Measurements from ENCODE around the gene ZNF277.
"Not testable (repeated sequence)": the region's sequence is repeated elsewhere in the genome, so short reads cannot be mapped to it uniquely, and the experiment has no call there.

Gene ZNF277

DNA sequence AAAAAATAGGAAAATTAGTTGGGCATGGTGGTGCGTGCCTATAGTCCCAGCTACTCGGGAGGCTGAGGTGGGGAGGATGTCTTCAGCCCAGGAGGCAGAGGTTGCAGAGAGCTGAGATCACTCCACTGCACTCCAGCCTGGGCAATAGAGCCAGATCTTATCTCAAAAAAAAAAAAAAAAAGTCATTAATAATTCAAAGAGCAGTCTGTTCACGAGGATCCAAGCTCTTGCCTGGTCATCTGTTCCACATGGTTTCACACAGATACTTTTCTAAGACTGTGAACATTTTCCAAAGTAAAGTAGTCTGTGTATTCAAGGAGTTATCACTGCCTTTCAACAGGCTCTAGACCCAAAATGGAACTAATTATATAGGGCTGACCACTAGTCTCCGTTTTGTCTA, 86.9 kb downstream of the ZNF277 start:
- DNase-seq (ENCODE audit: low read depth): no peak

DNA sequence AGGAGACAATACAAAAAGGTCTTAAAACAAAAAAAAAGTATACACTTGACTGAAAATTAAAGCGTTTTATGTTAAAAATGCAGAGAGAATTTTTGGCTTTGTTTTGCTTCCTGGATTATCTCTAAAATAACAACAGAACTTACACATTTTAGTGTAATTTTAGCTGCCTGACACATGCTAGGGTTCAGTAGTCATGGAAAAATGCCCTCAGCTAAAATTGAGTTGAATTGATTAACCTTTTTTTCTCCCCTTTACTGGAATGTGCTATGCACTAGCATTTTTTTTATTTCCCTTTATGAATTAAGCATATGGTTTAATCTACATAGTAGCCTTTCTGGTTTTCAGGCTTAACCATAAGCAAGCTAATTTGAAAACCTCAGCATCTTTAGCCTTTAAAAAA, 89.9 kb downstream of the ZNF277 start:
- DNase-seq (ENCODE audit: low read depth): no peak

DNA sequence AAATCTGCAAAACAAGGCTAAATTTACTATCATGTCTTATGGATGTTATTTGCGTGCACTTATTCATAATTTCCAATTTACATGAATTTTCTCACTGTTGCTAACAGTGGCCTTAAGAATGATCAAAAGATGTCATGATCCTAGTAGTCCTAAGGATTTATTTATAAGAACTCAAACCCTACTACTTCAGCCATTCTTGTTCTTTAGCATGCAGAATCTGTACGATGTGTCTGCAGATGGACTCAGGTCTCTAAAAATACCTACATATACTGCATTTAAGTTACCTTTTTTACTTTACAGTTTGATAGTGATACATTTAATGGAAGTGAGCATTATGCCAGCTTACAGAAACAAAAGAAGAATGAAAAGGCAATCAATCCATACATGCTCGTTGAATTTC, 91.2 kb downstream of the ZNF277 start:
- DNase-seq (ENCODE audit: low read depth): no peak

DNA sequence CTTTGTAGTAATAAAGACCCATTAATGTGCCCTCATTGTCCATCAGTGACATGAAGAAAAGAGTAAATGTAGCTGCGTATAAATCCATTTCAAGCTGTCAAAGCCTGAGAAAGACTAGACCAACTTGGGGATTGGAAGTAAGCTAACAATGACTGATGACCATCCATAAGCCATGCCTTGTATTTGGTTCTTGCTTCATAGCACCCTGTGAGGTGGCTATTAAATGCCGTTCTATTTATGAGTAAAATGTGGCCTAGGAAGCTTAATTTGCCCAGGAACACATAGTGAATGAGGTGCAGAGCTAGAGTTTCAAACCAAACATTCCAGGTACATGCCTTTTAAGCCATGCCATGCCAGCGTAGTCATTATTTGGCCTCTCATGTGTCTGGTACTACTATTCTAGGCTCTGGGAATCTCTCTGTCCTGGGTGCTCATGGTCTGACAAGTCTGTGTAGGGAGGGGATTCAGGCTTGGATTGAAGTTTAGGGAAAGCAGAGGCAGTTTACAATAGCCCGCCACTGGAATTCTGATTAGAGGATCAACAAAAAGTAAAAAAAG, 92.1 kb downstream of the ZNF277 start:
- no peak for DNase-seq (ENCODE audit: low read depth)

DNA sequence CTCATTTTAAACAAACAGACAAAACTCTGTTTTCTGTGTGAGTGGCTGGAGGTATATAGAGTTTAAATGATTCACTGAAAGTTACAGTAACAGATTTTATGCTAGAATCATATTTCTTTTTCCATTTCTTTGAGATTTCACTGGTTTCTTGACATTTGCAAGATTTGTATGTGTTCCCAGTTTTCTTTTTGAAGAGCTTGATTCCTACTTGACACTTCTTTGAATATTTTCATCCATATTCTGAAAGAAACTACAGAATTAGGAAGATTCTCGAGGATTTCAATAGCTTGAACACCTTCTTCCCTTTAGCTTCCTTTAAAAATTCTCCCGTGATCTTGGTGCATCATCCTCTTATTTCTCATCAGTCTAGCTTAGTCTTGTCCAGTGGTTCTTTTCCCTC, 93.6 kb downstream of the ZNF277 start:
- no peak for DNase-seq (ENCODE audit: low read depth)

DNA sequence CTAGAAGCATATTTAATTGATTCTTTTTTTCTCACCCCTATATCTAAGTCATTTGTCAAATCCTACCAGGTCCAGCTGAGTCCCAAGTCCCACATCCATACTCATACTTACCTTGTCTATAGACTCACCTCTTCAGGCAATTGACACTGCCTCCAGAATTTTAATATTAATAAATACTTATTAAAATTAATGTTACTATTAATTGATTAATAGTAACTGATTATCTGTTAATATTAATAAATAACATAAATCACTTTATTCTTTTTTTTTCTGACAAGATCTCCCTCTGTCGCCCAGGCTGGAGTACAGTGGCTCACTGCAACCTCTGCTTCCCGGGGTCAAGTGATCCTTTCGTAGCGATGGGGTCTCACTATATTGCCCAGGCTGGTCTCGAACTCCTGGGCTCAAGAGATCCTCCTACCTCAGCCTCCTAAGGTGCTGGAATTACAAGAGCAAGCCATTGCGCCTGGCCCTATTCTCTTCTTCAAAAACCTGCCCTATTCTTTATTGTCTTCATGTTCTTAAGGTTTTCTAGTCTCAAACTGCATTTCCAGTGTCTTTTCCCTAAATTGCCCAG, 94.4 kb downstream of the ZNF277 start:
- no peak for DNase-seq (ENCODE audit: low read depth)

DNA sequence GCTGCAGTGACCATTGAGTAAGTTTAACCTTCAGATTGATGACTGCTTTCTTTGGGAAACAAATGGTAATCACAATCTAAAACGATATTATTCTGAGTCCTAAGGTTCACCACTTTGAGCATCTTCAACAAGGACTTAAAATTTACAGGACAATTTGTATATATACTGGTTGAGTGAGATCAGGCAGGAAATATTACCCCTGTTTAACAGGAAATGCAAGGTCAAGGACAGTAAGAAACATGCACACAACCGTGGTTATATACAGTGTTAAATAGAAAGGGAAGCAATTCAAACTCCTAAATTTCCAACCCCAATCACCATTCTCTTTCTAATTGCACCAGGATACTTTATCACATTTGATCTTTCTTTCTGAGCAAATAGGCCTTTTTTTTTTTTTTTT, 96.1 kb downstream of the ZNF277 start:
- no peak for DNase-seq (ENCODE audit: low read depth)

DNA sequence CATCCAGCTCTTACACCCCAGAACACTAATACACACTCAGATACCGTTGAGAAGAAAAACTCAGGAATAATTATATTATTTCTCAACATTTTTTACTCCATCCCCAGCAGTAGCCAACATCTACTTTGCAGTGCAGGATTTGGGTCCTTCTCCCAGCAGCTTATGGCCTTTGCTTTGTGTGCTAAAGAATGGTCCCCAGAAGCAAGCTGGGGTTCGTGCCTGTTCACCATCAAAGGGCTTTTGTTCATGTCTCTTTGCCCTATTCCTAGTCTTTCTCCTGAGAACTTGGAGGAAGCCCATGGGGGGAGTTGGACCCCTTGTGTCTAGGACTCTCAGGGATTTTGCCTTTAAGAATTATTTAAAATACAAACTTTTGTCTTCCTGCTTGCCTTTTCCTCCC, 100.4 kb downstream of the ZNF277 start:
- no peak for DNase-seq (ENCODE audit: low read depth)

DNA sequence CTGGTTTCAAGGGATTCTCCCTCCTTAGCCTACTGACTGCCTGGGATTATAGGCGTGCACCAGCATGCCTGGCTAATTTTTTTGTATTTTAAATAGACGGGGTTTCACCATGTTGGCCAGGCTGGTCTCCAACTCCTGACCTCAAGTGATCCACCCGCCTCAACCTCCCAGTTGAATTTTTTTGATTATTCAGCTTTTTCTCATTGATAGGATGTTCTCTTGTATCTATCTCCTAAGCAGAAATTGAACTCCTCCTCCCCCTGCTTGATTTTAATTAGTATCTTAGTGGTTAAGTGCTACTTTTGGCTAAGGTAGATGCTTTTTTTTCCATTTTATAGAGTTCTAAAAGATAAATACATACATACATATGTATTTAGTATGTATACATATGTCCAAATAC, 101.0 kb downstream of the ZNF277 start:
- no peak for DNase-seq (ENCODE audit: low read depth)

DNA sequence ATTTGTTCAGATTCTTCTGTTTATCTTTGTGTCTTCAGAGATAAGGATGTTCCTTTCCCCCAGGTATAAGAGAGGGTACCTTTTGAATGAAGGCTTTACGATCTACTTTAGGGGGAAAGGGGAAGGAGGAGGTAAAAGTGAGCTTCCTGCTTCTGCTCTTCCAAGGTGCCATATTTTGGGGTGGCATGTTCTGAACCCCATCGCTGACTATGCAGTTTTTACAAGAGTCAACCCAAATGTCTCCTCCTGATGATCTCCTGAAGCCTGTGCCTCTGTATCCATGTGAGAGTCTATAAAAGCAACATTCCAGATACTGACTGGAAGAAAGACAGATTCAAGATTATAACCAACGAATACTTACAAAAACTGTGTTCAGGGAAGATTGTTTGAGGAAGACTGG, 102.5 kb downstream of the ZNF277 start:
- DNase-seq (ENCODE audit: low read depth): no peak

DNA sequence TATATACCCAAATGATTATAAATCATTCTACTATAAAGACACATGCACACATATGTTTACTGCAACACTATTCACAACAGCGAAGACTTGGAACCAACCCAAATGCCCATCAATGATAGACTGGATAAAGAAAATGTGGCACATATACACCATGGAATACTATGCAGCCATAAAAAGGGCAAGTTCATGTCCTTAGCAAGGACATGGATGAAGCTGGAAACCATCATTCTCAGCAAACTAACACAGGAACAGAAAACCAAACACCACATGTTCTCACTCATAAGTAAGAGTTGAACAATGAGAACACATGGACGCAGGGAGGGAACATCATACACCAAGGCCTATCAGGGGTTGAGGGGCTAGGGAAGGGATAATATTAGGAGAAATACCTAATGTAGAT, 110.3 kb downstream of the ZNF277 start:
- DNase-seq (ENCODE audit: low read depth): not testable (repeated sequence)

DNA sequence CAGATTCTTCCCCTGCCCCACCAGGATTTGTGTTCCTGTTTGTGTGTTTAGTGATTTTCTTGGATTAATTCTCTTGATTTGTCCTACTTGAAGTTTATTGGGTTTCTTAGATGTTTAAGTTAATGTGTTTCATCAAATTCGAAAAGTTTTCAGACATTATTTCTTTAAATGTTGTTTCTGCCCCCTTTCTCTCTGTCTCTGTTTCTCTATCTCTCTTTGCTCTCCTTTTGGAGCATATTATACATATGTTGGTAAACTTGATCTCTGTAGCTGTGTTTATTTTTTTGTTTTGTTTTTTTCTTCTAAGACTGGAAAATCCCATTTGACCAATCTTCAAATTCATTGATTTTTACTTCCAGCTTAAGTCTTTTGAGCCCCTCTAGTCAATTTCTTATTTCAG, 115.6 kb downstream of the ZNF277 start:
- DNase-seq (ENCODE audit: low read depth): no peak

DNA sequence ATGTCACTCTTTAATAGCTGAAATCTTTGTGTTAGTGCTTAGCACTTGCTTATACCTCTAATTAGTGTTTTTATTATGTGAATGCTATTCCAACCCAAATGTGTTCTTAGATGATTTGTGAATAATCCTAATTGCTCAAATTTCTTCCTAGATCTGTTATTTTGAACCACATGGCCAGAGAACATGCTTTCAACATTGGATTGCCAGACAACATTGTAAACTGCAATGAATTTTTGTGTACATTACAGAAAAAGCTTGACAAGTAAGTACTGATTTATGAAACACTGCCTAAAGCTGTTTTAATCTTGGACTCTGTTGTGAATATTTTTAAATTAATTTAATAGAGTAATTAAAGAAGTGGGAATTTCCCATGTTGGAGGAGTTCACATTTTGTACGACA, 121.1 kb downstream of the ZNF277 start:
- no peak for DNase-seq (ENCODE audit: low read depth)

DNA sequence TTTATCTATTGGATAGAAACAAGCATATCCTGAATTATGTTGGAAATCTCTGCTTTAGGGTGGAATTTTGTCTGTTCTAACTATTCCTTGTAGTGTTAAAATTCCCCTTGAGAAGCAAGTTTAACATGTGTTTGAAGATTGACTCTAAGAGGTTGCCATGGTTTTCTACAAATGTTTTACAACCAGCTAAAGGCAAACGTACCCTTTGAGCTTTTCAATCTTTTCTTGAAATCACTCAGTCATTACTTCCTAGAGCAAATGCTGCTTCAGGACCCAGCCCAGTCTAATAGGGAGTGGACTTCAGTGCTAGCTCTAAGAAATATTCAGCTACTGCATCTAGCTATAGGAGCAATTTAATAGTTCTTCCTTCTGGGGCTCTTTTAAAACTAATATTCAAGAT, 125.0 kb downstream of the ZNF277 start:
- DNase-seq (ENCODE audit: low read depth): no peak

DNA sequence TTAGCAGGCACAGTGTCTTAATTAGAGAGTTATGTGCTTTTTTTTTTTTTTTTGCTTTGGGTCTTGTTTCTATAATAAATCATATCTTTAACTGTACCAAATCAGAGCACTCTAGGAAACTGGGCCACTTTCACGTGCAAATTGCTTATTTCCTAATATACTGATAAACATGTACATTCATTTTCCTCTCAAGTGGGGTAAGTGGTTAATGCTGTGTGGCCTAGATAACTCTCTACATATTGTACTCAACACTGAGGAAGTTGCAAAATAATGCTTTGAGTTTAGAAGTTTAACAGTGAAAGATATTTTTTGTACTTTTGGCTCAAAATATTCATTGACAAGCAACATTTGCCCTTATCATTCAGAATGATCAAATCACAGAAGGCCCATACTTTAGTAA, 127.9 kb downstream of the ZNF277 start:
- no peak for DNase-seq (ENCODE audit: low read depth)

DNA sequence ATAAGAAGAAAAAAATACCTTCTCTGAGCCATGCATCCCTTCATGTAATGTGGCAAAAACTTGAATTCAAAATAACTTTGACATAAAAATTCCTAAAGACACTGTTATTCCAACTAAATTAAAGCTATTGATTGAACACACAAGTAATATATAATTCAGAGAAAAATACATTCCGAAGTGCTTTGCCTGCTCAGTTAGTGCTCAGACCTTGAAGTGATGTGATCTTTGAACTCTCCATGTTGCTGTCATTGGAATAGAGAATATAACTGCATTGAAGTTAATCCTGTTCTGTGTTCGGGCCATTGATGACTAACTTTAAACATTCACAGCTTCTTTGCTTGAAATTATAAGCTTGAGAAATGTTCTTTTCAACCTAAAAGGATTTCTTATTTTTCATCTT, 129.8 kb downstream of the ZNF277 start:
- no peak for DNase-seq (ENCODE audit: low read depth)

DNA sequence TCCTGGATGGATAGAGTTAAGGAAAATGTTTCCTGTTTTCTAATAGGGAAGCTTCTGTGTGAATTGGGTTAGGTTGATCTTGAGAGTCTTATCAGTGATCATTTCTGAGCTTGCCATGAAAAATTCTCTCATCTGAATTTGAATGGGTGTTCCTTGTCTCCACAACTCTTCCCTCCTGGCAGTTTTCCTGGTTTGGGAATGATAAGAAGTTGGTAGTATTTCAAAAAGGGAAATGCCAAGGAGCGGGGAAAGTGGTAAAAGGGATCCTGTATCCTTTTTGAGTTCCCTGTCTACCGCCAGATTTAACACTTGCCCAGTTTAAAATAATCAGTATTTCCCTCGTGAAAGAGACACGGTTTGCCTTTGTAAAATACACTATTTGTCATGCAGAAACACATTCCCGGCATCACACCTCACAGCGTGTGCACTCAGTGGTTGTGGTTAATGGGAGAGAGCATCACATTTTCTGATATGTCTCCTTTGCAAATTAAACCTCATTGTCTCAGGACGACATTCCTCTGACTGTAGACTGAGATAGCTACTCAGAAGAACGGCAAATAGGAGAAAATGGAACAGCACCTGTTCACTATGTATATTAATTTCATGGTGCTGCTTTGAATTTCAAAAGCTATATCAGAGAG, 130.6 kb downstream of the ZNF277 start:
- DNase-seq (ENCODE audit: low read depth): no peak

DNA sequence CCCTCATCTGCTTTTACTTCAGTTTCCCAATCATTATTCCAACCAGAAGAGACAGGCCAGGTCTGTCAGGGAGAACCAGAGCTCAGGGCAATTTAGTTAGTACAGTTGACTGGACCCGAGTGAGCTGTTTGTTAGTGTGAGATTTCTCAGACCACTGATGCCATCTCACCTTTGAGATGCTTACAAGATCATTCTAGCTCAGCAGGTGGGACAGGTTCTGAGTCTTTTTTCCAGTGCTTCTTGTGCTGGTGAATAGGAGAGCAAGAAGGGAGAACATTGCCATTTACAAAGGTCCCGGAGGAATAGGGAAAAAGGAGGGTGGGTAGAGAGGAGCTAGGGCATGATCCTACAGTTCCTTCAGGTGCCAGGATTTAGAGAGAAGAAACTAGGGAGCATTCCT, 131.4 kb downstream of the ZNF277 start:
- DNase-seq (ENCODE audit: low read depth): no peak

DNA sequence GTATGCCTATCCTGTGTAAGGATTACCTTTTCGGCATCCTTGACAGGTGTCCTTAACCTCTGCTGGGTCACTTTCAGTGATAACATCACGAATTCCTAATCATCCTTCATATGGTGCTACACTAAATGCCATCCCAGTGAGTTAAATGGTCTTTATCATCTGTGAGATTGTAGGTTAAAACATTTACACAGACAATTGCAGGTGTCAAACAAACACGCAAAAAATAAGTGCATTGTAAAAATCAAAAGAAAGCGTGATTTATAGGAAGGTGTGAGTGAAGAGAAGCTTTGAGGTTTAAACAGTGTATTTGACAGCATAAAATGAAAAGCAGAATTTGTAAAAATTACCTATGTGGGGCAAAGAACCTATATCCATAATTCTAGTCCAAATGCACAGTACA, 132.3 kb downstream of the ZNF277 start:
- DNase-seq (ENCODE audit: low read depth): no peak

DNA sequence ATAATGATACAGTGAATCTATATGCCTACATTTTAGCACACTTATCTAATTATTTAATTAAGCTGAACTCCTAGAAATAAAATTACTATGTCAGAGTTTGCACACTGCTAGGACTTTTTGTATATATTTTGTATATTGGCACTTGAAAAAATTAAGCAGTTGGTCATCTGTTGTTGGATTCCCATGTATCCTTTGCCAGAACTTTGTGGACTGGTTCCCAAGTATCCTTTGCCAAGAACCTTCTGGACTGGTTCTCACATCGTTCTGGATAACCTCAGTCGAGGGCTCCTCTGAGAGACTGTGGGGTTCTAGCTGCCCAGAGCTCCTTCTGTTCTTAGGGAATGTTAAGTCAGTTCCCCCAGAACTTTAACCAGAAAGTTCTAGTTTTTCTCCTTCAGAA, 135.0 kb downstream of the ZNF277 start:
- DNase-seq (ENCODE audit: low read depth): no peak

DNA sequence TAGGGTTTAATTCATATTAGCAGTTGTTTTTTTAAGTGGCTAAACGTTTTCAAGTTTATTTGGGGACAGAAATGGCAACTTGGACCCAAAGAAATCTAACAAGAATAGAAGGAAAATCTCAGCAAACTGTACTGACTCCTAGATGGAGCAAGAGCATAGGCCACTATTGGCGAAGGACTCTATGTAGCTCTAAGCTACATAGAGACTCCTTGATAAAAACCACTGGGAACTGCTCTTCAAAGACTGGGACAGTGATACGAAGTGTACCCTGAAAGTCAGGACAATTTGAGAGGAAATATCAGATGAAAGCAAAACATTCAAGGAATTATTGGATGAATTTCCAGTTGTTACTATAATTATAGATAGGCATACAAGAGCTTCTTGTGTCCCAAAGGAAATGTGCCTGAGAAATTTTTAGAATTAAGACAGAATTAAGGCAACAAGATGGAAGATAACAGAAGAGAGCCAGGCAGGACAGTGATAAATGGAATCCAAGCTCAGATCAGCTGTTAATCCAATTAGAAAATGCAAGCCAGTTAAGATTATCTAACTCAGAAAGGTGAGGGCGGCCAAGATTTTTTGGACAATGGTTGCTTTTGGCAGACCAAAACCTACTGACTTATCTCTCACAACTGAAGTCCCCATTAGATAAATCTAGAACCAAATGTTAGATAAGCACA, 140.0 kb downstream of the ZNF277 start:
- no peak for DNase-seq (ENCODE audit: low read depth)

DNA sequence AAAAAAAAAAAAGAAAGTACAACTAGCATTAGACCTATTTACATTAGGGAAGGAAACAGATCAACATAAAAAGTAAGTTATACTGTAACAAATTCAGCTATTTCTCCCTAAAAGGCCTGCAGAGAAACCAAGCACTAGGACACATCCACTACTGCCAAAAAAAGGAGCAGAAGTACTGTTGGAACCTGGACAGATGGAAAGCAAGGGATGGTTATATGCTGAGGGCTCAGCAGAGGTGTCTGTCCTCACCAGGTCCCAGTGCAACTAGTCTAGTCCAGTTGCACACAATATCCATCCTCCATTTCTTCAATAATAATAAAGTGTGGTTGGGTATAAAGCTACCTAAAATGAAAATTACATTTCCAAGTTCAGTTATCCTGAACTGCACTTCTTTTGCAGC, 140.6 kb downstream of the ZNF277 start:
- DNase-seq (ENCODE audit: low read depth): no peak

DNA sequence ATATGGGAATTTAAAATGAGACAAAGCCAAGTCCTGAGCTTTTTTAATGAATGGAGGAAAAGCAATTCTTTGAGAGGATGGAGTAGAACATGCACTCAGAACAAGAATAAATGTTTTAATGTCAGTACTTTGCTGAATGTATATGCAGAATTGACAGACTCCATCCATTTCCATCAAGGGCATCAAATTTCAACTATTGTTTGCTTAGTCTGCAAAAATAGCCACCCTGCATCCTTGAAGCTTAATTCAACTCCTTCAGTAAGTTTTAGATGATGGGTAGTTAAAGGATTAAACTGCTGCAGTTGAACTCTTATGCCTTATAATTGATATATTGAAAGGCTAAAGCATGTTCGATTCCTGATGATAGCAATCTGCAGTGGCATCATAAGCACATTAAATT, 144.1 kb downstream of the ZNF277 start:
- no peak for DNase-seq (ENCODE audit: low read depth)

DNA sequence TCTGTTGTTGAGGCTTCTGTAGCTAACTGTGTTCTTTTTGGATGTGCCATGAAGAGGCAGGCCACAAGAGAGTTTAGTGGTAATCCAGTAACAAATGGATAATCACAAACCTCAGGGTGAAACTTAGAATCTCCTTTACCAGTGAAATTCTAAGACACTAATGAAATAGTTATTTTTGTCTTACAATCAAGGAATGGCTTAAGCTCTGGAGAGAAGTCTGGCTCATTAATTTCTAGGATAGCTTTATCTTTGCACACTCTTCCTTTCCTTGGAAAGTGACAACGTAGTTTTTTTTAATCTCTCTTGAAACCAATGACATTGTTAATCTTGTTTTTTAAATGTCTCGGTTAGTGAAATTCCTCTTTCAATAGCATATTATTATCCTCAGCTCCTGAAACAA, 150.1 kb downstream of the ZNF277 start:
- no peak for DNase-seq (ENCODE audit: low read depth)
